Anterior cingulate cortex (tissue), 58 donors: Measurements from ENCODE around the gene WDR35.
A peak's percentile ranks its signal among the peaks of the same experiment; 100 is the strongest.

Source experiments
- DNase-seq, 58 donors: peaks; one replicate each; lab custom pipeline; 2025; lab: John Stamatoyannopoulos, UW

WDR35 gene

GRCh38 chr2:20012032-20012281 lies 22.1 kb upstream of the WDR35 start:
- no peak for DNase-seq

DNA sequence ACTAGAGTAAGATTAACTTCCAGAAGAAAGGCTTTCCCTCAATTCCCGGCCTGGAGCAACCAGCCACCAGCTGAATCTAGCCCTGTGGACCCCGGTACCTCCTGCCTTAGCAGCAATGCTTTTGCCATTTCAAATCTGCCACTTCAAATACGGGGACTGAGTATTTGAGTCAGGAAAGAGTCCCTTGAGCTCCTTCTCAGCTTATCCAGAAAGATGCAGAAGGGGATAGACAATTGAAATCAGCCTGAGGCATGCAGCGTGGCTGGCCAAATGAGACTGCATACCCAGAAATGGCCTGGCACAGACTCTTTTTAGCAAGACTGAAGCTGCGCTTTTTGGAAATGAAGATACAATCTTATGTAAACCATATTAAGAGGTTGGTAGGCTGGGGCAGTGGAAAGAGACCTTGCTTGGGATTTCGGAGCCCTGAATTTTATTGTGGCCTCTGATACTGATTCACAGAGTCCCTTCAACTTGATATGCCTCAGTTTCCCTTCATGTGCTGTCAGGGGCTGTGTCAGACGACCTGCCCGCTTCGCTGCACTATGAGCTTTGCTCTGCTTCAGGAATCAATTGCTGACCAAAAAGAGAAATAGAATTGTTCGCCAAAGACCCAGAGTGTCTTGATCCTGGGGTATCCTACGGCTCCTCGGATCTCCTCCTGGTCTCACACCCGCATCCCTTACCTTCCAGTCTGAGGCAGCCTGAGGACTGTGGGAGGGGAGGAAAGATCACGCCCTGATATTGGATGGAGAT lies 21.5 kb upstream of the WDR35 start:
- no peak for DNase-seq

- DNase-seq, result no peak
Measured at GRCh38 chr2:20008703-20009102, 18.8 kb upstream of the WDR35 start.

GRCh38 chr2:20005891-20006470 lies 16.1 kb upstream of the WDR35 start:
- no peak for DNase-seq

- DNase-seq, result no peak
Measured at GRCh38 chr2:20005067-20005627, 15.2 kb upstream of the WDR35 start.

DNA sequence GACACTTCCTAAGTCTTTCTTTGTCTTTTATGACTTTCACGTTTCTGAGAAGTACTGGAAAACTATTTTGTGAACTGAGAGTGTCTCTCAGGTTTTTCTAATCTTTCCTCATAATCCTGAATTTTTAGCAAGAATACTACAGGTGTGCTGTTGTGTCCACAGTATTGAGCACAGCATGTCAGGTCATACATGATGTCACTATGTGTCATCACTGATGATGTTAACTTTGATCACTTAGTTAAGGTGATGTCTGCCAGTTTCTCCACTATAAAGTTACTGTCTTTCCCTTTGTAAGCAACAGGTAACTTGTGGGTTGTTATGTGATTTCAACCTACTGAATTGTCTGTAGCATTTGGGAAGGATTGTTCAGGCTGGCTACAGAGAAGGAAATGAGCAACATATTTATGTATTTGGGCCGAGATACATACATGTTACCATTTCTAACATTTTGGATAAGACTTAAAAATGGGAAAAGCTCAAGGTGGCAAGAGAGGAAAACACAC lies 11.5 kb upstream of the WDR35 start:
- no peak for DNase-seq

- DNase-seq, result no peak
Measured at GRCh38 chr2:19993731-19994130, 3.8 kb upstream of the WDR35 start.

DNA sequence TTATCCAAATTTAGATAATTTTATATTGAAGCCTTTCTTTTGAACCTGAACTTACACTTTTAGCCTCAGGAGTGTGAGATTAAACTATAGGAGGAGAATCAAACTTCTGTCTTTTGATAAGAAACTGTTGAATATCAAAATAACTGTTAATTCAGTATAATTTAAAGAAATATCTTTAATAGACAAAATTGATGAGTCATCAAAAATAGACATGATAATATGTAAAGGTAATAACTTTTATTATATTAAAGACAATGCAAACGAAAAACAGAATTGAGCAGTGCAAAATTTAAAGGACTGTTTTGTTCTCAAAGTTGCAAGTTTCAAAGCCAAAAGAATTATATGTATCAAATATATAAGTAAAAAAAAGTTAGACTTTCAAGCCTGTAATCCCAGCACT lies 2.0 kb upstream of the WDR35 start:
- DNase-seq, result no peak

DNA sequence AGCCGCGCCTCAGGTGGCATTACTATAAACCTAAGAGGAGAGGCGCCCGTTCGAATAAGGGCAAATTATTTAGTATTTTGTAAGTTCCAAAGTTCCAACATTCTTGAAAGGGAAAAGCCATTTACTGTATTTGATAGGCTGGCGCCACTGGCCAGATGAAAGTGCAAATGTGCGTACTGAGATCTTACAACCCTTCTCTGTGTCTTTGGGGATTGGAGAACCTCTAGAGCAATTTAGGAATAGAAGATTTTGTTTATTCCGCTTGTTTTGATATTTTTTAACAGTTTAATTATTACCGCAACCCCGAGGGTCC lies 467 bp upstream of the WDR35 start:
- DNase-seq, result no peak

DNA sequence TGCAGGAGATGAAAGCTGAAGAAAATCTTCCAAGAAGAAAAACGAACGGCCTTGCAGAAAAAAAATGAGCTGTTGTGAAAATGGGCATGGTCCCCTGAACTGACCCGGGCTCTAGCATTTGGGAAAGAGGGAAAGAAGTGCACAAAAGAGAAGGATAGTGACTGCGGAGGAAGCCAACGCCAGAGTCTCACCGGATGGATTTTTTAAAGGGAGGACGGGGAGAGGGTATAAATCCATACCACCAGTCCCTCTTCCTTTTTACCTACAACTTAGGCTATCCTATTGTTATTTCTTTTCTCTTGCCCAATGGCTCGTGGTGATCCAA lies 601 bp downstream of the WDR35 start:
- no peak for DNase-seq

DNA sequence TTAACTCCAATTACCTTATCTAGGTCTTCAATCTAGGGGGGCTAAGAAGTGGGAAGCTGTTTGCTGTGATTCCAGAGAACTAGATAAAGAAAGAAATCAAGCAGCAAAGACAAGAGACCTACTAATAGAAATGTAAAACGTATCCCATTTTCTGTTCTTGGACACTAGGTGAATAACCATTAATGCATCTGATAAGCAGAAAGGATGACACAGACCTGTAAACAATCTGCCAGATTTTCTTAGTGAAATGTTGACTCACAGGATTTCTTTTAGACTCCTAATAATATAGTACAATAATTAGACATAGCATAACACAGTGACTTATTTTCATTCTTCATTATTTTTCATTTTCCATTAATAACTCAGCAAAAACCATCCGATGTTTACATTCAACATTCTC lies 1.3 kb downstream of the WDR35 start:
- no peak for DNase-seq

DNA sequence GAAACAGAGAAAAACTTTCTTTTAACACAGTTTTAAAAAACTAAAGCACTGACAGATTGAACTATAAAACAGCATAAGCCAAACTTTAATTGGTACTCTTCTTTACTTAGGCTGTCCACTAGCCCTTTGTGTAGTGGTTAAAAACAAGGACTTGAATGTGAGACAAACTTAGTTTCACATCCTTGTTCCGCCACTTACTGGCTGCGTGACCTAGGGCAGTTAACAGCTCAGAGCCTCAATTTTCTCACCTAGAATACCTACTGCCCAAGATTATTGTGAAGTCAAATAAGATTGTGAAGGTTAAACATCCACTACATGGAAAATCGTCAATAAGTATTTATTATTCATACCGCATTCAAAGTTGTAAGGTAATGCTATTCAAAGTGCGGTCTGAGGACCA lies 2.0 kb downstream of the WDR35 start:
- no peak for DNase-seq

GRCh38 chr2:19982268-19982667 lies 7.6 kb downstream of the WDR35 start:
- no peak for DNase-seq

DNA sequence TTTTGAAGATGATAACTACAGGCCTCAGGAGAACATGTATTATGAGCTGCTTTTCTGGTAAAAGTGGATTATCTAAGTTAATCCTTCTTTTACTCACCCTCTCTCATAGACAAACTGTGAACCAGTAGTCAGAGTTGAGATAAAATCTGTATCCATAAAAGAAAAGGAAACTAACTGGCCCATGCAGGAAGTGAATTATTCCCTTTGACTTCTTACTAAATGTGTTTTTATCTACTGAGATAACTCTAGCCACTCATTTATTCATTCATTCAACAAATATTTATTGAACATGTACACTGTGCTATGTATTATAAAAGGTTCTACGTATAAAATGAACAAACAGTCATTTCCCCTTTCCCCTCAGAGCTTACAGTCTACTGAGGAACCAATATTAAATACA lies 10.0 kb downstream of the WDR35 start:
- DNase-seq, result no peak

DNA sequence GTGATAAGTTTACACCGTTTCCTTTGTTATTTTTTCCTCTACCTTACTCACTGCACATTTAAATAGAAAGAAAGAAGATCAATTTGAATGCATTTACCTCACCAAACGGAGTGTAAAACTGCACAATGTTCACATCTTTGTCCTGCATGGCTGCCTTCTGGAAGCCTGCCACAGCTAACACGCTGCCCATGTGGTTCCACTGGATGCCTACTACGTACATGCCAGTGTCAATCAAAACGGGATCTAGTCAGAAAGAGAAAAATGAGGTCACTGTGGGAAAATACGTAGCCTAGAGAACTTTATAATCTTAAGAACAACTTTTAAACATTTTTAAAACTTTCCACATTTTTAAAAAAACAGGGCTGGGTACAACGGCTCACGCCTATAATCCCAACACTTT lies 16.4 kb downstream of the WDR35 start:
- DNase-seq, result no peak

DNA sequence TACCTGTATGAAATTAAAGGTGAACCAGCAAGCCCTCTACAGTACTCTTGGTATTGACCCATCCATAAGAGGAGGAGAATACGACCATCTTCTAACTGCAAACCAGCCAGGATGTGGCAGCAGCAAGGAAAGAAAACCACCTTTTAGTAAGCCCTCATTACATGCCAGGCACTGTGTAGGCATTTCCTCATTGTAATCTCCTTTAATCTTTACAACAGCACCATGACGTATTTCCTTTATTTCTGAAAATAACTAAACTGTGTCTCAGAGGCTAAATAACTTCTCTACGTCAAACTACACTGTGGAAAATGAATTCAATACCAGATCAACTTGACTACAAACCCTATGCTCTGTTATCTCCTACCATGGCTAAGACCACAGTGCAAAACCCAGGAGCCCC lies 18.2 kb downstream of the WDR35 start:
- no peak for DNase-seq

- no peak for DNase-seq
Measured at GRCh38 chr2:19963386-19963785, 26.5 kb downstream of the WDR35 start.

- DNase-seq, result peak in 40 of 58 donors; percentile 1 to 59 (median 12)
Measured at GRCh38 chr2:19955544-19956422, 34.1 kb downstream of the WDR35 start.

DNA sequence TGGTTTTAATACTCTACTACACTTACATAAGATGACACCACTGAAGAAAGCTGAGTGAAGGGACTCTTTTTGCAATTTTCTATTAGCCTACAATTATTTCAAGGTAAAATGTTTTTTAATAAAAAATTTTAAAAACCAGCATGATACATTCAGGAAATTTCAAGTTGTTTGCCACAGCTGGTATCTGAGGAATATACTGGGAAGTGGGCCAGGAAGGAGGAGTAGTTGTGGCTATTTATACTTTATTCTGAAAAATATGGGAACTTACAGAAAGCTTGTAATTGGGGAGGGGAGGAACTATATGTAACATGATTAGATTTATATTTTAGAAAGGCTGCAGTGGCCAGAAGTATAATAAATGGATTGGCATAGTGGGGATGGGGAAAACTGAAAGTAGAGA lies 40.8 kb downstream of the WDR35 start:
- DNase-seq, result no peak

- no peak for DNase-seq
Measured at GRCh38 chr2:19947184-19947940, 42.5 kb downstream of the WDR35 start.
